Measurements from ENCODE around the gene CNTN4. TPM values are rescaled to one million over a fixed set of nuclear protein-coding genes. Genes with fewer than 3 reads are reported as not detected.

CNTN4 gene
- total and polyA plus RNA-seq, 2 of the 8 experiments (the other 6 are each of a cell fraction or from before 2014, with no cell fraction given): 0.41 to 2.2 TPM

DNA sequence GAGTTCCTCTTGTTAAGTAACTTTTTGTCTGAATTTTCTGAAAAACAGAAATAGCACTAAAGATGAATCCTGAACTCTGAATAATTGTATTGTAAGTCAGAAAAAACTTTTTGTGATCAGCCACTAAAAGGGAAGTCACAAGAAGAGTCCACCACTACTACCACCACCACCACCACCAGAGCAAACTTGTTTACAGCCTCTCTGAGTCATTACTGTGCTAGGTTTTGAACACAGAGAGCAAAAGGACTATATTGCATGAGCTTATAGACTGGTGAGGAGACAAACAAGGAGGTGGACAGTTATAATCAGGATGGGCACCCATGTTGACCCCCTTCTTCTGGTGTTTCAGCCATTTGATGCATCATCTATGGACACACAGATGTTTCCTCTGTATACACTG lies 869.8 kb downstream of the CNTN4 start:
- CTCF ChIA-PET (ENCODE audit: partially characterized antibody): interaction anchor here (1.4 kb wide), 1 partner anchor 11 kb away, joined by 4 read pairs; no protein-coding TSS in a partner anchor
- FAIRE-seq: no peak
- no peak overlapping the region for H3K4me2 ChIP-seq (ENCODE audit: insufficient read depth in 1 of 2, low read depth in 2 of 2, low read length in 2 of 2)

More for the DNA sequence above, 869.8 kb downstream of the CNTN4 start:
- Histone ChIP-seq H3K27ac (ENCODE audit: low read depth, low read length) (no peak overlapping the region), H4K20me1 (replicated peaks in 1 of 2; ENCODE audit: control insufficient read depth in 1 of 2, insufficient read depth in 2 of 2, low read length in 2 of 2) (no peaks in the 10 kb centered on the region), H3K18ac (ENCODE audit: extremely low read depth, low read length) (no peak overlapping the region), H4K91ac (replicated peaks; ENCODE audit: insufficient read length, low read length) (peak overlapping the region; percentile 9), H3K79me1 (ENCODE audit: low read depth, low read length) (no peaks in the 10 kb centered on the region), H2AFZ (ENCODE audit: low read length) (no peak overlapping the region), H3K23ac (ENCODE audit: insufficient read length) (no peak overlapping the region), H3K56ac (replicated peaks; ENCODE audit: insufficient read length, low read depth, low read length) (no peak overlapping the region), H3K79me2 (ENCODE audit: control insufficient read depth in 1 of 2, insufficient read depth in 2 of 2, low read length in 2 of 2) (no peaks in the 10 kb centered on the region), H2AK5ac (ENCODE audit: low read depth, low read length) (no peak overlapping the region; the same call in 1 of the 2 replicates), H3K27me3 (replicated peaks in 1 of 4; ENCODE audit: control insufficient read depth in 3 of 4, extremely low read depth in 1 of 4, insufficient read depth in 3 of 4, low read length in 3 of 4) (no peaks in the 10 kb centered on the region; a peak in 1 of 7 replicates), H3K9ac (replicated peaks in 1 of 4; ENCODE audit: extremely low read depth in 1 of 4, low read depth in 3 of 4, low read length in 3 of 4) (no peak overlapping the region), H3K14ac (ENCODE audit: insufficient read length) (no peak overlapping the region), H2BK5ac (ENCODE audit: low read depth, low read length) (no peak overlapping the region), H3K23me2 (ENCODE audit: low read depth, low read length) (no peaks in the 10 kb centered on the region), H3K4ac (replicated peaks; ENCODE audit: insufficient read length, low read depth, low read length) (no peak overlapping the region), H4K8ac (ENCODE audit: extremely low read depth, insufficient read depth, low read length) (no peak overlapping the region), H3K4me3 (ENCODE audit: extremely low read depth in 1 of 4, insufficient read depth in 2 of 4, low read depth in 3 of 4, low read length in 4 of 4) (no peak overlapping the region), H2BK15ac (ENCODE audit: low read length) (no peak overlapping the region), H3K36me3 (ENCODE audit: control insufficient read depth in 2 of 4, insufficient read depth in 4 of 4, low read length in 3 of 4) (no peaks in the 10 kb centered on the region), H2BK12ac (ENCODE audit: low read depth, low read length) (no peak overlapping the region), H4K5ac (ENCODE audit: insufficient read length, low read depth, low read length) (no peak overlapping the region), H2BK20ac (ENCODE audit: low read length) (no peak overlapping the region), H3K4me1 (replicated peaks in 1 of 4; ENCODE audit: control insufficient read depth in 3 of 4, insufficient read depth in 4 of 4, low read length in 3 of 4) (no peaks in the 10 kb centered on the region; a peak in 1 of 7 replicates), H3K9me3 (ENCODE audit: insufficient read depth in 2 of 2, low read depth in 1 of 2, low read length in 1 of 2) (no peaks in the 10 kb centered on the region), H2BK120ac (replicated peaks; ENCODE audit: low read depth, low read length) (no peak overlapping the region)
- no peak for DNase-seq (ENCODE audit: low read depth in 1 of 2, low spot score in 2 of 2)
- TF ChIP-seq ASH2L (IDR thresholded peaks at IDR 0.05; ENCODE audit: low read length) (no peak), CBX8 (IDR thresholded peaks at IDR 0.05; ENCODE audit: borderline replicate concordance, low read depth, low read length) (no peak), SUZ12 (IDR thresholded peaks at IDR 0.05; ENCODE audit: low read length) (no peak), CBX5 (IDR thresholded peaks at IDR 0.05; ENCODE audit: low read depth, low read length) (no peak), SIX5 (IDR thresholded peaks at IDR 0.05; ENCODE audit: low read depth, low read length) (no peak)
- POLR2A ChIA-PET (ENCODE audit: partially characterized antibody): no interaction called here
